ENCODE results near the gene CDK4. TPM values are rescaled to one million over a fixed set of nuclear protein-coding genes. Genes with fewer than 3 reads are reported as not detected.
A peak's percentile ranks its signal among the peaks of the same experiment; 100 is the strongest.
"Not testable (repeated sequence)": the region's sequence is repeated elsewhere in the genome, so short reads cannot be mapped to it uniquely, and the experiment has no call there.

The CDK4 gene
- total RNA-seq, 1 experiment from 2014 or later = 210 TPM

DNA sequence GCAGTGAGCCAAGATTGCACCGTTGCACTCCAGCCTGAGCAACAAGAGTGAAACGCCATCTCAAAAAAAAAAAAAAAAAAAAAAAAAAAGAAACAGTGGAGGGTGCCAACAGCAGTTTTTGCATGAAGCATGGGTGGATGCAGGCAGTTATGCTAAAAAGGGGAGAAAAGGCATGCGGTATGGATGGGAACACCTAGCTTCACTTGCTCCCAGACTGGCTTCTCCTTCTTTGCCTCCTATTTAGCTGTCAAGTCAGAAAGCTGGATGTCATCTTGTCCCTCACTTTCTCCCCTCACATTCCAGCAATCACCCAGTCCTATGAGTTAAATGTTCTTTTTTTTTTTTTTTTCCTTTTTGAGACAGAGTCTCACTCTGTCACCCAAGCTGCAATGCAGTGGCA lies 22.9 kb upstream of the CDK4 start:
- Mint-ChIP-seq H3K4me3 (ENCODE audit: unreplicated experiment) (no peak overlapping the region), H3K27me3 (ENCODE audit: insufficient read depth, unreplicated experiment) (no peaks in the 10 kb centered on the region), H3K27ac (ENCODE audit: unreplicated experiment) (no peak overlapping the region), H3K36me3 (ENCODE audit: insufficient read depth, unreplicated experiment) (peaks cover 22% of the 10 kb centered on the region), H3K9me3 (ENCODE audit: unreplicated experiment) (no peaks in the 10 kb centered on the region), H3K4me1 (ENCODE audit: low read depth, unreplicated experiment) (peaks cover 7% of the 10 kb centered on the region)
- no peak overlapping the region for H3K4me3 ChIP-seq (ENCODE audit: low read depth, low read length)
- intact Hi-C loops (cut with micrococcal nuclease; ENCODE audit: unreplicated experiment) = no loop called here
- no peak for DNase-seq
- BruUV-seq (replicated peaks) = no TSS peak
- no peak for TF ChIP-seq CTCF (IDR thresholded peaks at IDR 0.05; ENCODE audit: insufficient read depth in 1 of 2, low read depth in 1 of 2, low read length in 1 of 2, severe bottlenecking in 1 of 2, unreplicated experiment in 1 of 2)
- POLR2A ChIA-PET = no interaction called here
- CTCF ChIA-PET = interaction anchor here (0.8 kb wide), 1 partner anchor 8 kb away, joined by 3 read pairs; no protein-coding TSS in a partner anchor
- no peaks in the 10 kb centered on the region for H3K9me3 ChIP-seq
- H3K36me3 ChIP-seq (ENCODE audit: control insufficient read depth, insufficient read depth, low read length) = peaks cover 3% of the 10 kb centered on the region
- H3K4me1 ChIP-seq = peaks cover 9% of the 10 kb centered on the region
- no peaks in the 10 kb centered on the region for H3K27me3 ChIP-seq (replicated peaks; ENCODE audit: control insufficient read depth, insufficient read depth, low read length)

DNA sequence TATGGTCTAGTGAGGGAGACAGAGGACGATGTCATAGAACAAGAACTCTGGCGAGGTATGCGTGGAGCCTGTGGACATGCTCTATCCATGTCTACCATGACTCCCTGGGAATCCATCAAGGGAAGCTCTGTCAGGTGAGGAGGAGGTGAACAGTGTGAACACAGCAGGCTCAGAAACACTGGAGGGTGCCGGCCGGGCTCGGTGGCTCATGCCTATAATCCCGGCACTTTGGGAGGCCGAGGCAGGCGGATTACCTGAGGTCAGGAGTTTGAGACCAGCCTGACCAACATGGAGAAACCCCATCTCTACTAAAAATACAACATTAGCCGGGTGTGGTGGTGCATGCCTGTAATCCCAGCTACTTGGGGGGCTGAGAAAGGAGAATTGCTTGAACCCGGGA lies 22.5 kb upstream of the CDK4 start:
- H3K4me1 ChIP-seq; DNase-seq; H3K9me3 Mint-ChIP-seq (ENCODE audit: unreplicated experiment); H3K27ac Mint-ChIP-seq (ENCODE audit: unreplicated experiment); H3K9me3 ChIP-seq; intact Hi-C loops (cut with micrococcal nuclease; ENCODE audit: unreplicated experiment); H3K27me3 ChIP-seq (replicated peaks; ENCODE audit: control insufficient read depth, insufficient read depth, low read length); H3K4me3 Mint-ChIP-seq (ENCODE audit: unreplicated experiment); H3K4me1 Mint-ChIP-seq (ENCODE audit: low read depth, unreplicated experiment); H3K27me3 Mint-ChIP-seq (ENCODE audit: insufficient read depth, unreplicated experiment); H3K36me3 ChIP-seq (ENCODE audit: control insufficient read depth, insufficient read depth, low read length); BruUV-seq (replicated peaks); POLR2A ChIA-PET; H3K4me3 ChIP-seq (ENCODE audit: low read depth, low read length): not testable (repeated sequence)
- CTCF ChIA-PET = interaction anchor here (0.8 kb wide), 1 partner anchor 9 kb away, joined by 3 read pairs; no protein-coding TSS in a partner anchor
- peaks cover 22% of the 10 kb centered on the region for H3K36me3 Mint-ChIP-seq (ENCODE audit: insufficient read depth, unreplicated experiment)

DNA sequence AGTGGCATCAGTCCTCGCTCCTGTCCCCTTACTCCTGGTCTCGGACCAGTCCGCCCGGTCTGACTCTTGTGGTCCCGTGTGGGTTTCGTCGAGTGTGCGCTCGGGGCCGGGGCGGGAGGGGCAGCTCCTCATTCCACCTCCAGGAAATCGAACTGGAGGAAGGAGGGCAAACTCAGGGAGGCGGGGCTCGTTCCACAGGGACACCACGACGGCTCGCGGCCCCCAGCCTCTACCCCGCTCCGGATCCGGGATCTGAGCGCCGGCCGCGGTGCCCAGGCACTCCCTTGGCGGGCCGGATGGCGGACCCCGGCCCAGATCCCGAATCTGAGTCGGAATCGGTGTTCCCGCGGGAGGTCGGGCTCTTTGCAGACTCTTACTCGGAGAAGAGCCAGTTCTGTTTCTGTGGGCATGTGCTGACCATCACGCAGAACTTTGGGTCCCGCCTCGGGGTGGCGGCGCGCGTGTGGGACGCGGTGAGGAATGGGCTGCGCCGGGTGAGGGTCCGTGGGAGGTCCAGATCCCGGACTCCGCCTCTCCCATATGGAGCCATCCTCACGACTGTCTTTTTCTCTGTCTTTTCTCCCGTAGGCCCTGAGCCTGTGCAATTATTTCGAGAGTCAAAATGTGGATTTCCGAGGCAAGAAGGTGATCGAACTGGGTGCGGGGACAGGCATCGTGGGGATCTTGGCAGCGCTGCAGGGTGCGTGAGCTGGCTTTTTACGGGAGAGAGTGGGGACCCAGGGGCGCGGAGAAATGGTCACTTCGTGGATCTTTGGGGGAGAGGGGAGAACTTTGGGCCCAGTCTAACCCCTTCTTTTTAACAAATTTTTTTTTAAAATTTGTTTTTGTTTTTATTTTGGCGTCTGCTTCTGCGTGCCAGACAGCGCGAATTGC lies 20.6 kb upstream of the CDK4 start, which contains the start of gene EEF1AKMT3:
Gene EEF1AKMT3 (plus strand): TSS at position 186 of the 894 bp plus-strand sequence. CDS start 111 bp downstream, at position 297.
- no peaks in the 10 kb centered on the region for H3K27me3 Mint-ChIP-seq (ENCODE audit: insufficient read depth, unreplicated experiment)
- TF ChIP-seq CTCF (IDR thresholded peaks at IDR 0.05; ENCODE audit: insufficient read depth in 1 of 2, low read depth in 1 of 2, low read length in 1 of 2, severe bottlenecking in 1 of 2, unreplicated experiment in 1 of 2) = no peak
- peak within 1 kb of the TSS; percentile 82 for H3K4me3 ChIP-seq (ENCODE audit: low read depth, low read length)
- peak within 1 kb of the TSS; percentile 88 for H3K4me3 Mint-ChIP-seq (ENCODE audit: unreplicated experiment)
- H3K27me3 ChIP-seq (replicated peaks; ENCODE audit: control insufficient read depth, insufficient read depth, low read length) = no peaks in the 10 kb centered on the region
- intact Hi-C loops (cut with micrococcal nuclease; ENCODE audit: unreplicated experiment) = loop anchor here (1.0 kb wide), 1 partner anchor 10 kb away; the partner anchor contains the start of gene TSFM
- H3K36me3 Mint-ChIP-seq (ENCODE audit: insufficient read depth, unreplicated experiment) = peaks cover 22% of the 10 kb centered on the region
- H3K4me1 ChIP-seq = peaks cover 9% of the 10 kb centered on the region
- peaks cover 3% of the 10 kb centered on the region for H3K36me3 ChIP-seq (ENCODE audit: control insufficient read depth, insufficient read depth, low read length)
- H3K9me3 Mint-ChIP-seq (ENCODE audit: unreplicated experiment) = no peaks in the 10 kb centered on the region
- peaks cover 8% of the 10 kb centered on the region for H3K4me1 Mint-ChIP-seq (ENCODE audit: low read depth, unreplicated experiment)
- no TSS peak for BruUV-seq (replicated peaks)
- CTCF ChIA-PET = interaction anchor here (0.8 to 1.0 kb wide), 4 partner anchors 8 to 21 kb away, joined by 3 to 6 read pairs (median 4); partner anchors contain the start of genes CDK4 and TSFM
- peak within 1 kb of the TSS; percentile 97 for H3K27ac Mint-ChIP-seq (ENCODE audit: unreplicated experiment)
- H3K9me3 ChIP-seq = no peaks in the 10 kb centered on the region
- POLR2A ChIA-PET = interaction anchor here (0.6 to 1.2 kb wide), 9 partner anchors 9 to 168 kb away, joined by 3 to 7 read pairs (median 3); partner anchors contain the start of genes ATP23, CDK4, CTDSP2 and TSPAN31
- peak; percentile 61 to 71 for DNase-seq
